GM19324 (cell line): ENCODE results near the gene SNX21.
"Not testable (repeated sequence)": the region's sequence is repeated elsewhere in the genome, so short reads cannot be mapped to it uniquely, and the experiment has no call there.

ENCODE experiments used
- ATAC-seq: cut with Tn5 transposase; IDR thresholded peaks from one replicate; pipeline ENCODE4 v1.9.1; 2021; ENCODE audit warnings: mild to moderate bottlenecking, moderate library complexity; ENCODE audit not compliant: unreplicated experiment, low FRiP score

Gene SNX21, protein sequence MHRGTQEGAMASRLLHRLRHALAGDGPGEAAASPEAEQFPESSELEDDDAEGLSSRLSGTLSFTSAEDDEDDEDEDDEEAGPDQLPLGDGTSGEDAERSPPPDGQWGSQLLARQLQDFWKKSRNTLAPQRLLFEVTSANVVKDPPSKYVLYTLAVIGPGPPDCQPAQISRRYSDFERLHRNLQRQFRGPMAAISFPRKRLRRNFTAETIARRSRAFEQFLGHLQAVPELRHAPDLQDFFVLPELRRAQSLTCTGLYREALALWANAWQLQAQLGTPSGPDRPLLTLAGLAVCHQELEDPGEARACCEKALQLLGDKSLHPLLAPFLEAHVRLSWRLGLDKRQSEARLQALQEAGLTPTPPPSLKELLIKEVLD

DNA sequence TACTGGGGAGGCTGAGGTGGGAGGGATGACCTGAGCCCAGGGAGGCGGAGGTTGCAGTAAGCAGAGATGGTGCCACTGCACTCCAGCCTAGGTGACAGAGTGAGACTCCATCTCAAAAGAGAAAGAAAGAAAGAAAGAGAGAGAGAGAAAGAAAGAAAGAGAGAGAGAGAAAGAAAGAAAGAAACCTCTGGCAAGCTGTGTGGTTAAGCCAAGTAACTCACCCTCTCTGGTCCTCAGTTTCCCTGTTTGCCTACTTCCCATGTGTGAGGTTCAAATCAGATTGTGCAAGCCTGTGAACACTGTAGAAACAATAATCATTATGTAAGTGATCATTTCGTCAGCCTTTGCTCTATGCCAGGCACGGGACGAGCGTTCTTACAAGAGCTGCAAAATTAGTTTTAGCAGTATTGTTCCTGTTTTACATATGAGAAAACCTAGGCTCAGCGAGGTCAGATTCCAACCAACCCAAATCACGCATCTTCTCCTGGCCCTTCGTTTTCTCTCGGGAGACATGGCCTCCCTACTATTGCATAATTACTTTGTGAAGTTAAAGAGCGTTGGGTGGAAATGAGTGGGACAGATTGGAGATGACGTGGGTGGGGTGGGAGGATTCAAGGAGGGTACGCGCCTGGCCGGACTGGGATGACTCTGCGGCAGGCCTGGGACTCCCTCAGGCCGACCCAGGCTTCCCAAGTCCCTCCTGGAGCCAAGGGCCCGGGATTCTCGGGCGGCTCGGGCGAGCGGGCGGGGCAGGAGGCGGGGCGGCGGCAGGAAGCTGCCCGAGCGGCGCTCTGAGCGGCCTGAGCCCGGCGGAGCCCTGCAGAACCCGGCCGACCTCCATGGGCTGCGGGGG is at the start of gene SNX21:
TSS of gene SNX21 (plus strand) at position 770 of the 853 bp plus-strand sequence. CDS start 121 bp downstream, outside the sequence.
- ATAC-seq = no peak

DNA sequence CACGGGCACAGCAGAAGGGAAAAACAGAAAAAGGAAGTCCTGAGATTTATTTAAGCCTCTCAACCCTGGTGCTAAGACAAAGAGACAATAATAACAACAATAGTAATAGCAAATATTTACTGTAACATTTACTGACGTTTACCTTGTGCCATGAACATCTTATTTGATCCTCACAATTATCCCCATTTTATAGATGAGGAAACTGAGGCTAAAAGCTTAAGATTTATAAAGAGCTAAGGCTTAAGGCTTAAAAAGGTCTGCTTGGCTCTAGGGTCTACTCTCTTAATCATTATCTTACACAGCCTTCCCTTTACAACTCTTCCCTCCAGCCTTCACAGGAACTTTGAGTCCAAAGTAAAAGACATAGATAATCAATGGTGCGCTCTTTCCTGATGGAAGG is 45.2 kb upstream of the SNX21 start:
- no peak for ATAC-seq

DNA sequence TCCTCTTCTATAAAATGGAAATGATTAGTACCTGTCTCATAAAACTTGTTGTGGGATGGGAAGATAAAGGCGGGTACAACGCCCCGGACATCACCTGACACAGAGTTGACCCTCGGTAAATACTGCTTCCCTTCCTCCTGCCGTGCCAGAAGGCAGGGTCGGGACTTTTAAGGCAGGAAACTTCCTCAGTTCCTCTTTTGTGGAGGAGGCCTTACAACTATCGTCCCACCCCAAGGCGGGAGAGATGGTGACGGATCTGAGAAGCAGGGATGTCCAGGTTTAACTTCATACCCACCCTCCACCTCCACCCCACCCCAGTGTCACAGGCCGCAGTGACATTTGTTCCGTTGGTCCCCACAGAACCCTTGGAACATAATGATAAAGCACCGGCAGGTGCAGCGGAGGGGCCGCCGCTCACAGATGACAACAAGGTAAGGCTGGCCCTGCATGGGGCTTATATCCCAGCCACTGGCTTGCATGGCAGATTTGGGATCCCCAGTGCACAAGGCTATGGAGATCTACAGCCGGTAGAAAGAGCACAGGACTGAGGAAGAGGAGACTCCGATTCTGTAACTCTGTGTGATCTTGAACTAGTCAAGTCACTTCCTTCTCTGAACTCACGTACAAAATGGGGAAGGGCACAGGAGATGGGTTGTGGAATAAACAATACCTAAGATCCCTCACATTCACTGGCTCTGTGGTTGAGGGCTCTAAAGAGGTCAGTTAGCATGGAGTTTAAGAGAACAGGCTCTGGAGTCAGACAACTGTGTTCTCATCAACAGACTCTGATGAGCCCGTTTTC is 41.1 kb upstream of the SNX21 start:
- no peak for ATAC-seq

DNA sequence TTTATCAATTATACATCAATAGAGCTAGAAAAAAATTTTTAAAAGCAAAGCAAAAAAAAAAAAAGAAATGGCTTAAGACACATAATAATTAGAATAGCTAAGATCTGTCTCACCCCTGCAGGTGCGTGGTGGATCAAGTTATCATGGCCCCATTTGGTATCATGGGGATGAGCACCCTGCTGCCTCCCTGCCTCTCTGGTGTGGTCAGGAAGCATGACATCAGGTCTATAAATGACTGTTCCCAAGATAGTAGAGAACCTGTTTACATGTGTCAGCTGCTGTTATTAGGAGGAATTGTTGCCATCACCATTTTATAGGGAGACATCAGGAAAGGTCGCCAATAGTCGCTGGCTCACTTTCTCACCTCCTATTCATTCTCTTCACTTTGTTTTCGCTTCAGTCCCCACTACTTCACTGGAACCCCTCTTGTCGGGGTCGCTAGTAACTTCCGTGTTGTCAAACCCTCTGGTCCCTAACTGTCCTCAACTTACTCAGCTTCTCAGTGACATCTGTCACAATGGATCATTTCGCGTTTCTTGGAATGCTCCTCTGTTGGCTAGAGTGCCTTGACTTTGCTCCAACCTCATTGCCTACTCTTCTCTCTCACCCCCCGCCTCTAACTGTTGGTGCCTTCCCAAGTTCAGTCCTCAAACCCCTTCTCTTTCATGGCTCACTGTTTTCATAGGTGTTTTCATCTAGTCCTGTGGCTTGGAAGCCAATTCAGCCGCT is 37.1 kb upstream of the SNX21 start:
- no peak for ATAC-seq

DNA sequence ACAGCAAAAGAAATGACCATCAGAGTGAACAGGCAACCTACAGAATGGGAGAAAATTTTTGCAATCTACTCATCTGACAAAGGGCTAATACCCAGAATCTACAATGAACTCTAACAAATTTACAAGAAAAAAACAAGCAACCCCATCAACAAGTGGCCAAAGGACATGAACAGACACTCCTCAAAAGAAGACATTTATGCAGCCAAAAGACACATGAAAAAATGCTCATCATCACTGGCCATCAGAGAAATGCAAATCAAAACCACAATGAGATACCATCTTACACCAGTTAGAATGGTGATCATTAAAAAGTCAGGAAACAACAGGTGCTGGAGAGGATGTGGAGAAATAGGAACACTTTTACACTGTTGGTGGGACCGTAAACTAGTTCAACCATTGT is 36.1 kb upstream of the SNX21 start:
- ATAC-seq = not testable (repeated sequence)

DNA sequence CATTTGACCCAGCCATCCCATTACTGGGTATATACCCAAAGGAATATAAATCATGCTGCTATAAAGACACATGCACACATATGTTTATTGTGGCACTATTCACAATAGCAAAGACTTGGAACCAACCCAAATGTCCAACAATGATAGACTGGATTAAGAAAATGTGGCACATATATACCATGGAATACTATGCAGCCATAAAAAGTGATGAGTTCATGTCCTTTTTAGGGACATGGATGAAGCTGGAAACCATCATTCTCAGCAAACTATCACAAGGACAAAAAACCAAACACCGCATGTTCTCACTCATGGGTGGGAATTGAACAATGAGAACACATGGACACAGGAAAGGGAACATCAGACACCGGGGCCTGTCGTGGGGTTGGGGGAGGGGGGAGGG is 35.6 kb upstream of the SNX21 start:
- ATAC-seq = not testable (repeated sequence)

DNA sequence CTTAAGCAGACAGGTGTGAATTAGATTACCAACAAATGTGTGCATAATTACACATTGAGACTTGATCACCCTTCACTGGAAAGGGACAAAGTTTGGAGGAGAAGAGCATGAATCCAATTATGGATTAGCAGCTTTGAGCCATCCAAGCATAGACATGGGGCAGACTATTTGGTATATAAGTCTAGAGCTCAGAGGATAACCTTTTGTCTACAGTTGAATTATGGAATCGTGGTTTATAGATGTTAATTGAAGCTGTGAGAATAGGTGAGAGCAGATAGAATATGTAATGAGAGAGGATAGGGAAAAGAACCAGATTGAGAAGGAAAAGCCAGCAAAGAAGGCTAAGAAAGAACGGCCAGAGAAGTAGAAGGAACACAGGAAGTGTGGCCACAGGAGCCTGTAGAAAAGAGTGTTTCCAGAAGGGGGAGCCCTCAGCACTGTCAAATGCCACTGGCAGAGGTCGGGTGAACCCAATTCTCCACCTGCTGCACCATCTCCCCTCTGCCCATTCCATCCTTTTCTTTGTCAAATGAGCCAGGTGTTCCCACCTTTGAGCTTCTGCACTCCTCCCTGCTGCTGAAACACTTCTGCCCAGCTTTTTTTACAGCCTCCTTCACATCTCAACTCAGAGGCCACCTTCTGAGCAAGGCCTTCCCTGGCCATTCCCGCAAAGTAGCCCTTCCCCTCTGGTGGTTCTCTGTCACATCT is 34.5 kb upstream of the SNX21 start:
- ATAC-seq = no peak

DNA sequence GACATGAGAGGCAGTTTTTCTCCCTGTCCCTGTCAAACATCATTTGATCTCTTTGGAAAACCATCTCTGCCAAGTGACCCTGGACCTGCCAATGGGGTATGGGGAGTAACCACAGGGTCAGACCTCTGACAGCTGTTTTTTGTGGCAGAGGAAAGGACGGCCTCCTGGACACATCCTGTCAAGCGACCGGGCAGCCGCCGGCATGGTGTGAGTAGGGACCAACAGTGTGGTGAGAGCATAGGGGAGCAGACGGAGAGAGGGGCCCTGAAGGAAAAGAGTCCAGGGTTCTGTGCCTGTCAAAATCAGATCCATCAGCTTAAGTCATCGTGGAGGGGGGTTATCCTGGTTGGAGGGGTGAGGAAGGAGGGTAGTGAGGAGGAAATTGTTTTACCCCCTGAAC is 31.7 kb upstream of the SNX21 start:
- no peak for ATAC-seq

DNA sequence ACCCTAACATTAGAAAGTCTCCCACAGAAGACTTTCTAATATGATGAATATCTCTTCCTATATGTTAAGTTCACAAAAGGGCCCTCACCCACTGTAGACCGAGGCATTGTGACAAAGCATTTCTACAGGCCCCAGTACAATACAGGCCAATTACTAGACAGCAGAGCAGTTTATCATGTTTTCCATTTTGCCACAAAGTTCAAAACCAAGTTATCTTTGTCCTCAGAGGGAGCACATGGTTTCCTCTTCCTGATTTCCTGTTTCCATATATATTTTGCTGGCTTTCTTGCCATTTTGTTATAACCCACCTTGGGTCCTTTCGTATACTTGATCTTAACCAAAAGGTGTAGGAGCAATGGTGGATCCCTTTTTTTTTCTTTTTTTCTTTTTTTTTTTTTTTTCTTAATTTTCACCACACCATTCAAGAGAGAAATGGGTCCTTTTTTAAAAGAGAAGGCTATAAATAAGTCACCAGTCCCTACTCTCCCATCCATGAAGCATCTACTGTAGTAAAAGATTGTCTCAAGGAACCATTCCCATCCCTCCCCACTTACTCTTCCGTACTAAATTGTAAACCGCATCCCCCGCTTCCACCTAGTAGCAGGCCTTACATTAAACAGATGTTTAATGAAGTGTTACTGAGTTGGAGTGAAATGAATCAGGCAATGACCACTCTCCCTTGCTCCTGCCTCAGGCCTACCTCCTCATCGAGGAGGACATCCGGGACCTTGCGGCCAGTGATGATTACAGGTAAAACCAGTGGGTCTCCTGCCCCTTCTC is 23.2 kb upstream of the SNX21 start:
- no peak for ATAC-seq

DNA sequence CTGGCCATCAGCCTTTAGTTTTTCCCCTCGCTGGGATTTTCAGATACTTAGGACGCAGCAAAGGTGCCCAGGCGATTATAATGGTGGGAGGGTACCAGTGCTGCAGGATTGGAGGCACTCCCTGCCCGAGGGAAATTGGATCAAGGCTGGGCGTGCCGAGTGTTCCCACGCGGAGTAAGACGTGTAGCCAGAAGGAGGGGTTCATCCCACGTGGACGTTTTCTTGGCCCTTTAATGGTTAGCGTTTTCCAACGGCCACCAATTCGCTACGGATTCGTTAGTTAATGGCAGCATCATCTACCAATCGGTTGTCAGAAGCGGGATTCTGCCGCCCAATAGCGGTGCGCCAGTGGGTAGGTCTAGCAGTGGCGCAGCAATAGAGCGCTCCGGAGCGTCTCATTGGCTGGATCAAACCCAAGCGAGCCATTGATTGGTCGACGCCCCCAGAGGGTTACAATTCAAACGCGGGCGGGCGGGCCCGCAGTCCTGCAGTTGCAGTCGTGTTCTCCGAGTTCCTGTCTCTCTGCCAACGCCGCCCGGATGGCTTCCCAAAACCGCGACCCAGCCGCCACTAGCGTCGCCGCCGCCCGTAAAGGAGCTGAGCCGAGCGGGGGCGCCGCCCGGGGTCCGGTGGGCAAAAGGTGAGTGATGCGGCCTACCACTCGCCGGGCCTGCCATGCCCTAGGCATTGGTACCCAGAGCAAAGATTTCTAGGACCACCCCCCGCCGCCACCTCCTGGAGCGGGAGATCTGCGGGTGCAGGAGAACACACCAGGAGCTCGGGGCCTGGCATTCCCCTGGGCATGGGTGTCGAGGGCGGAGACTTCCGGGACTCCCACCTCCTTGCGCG is 21.2 kb upstream of the SNX21 start, which contains the start of gene UBE2C:
TSS of gene UBE2C (plus strand) at position 488 of the 849 bp plus-strand sequence. CDS start at position 540, 52 bp downstream.
- peak; percentile 98 for ATAC-seq

DNA sequence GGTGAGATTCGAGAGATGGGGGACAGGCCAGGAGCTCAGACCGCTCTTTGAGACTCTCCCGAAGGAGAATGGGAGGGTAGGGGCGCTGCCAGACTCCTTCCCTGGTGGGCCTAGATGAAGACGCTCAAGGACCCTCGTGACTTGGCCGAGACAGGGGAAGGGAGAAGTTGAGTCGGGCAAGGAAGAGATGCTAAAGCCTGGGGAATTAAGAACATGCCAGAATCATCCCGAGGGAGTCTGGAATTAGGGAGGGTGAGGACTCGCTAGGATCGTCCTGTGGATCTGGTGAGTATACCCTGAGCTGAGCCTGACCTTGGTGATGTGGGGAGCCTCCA is 20.6 kb upstream of the SNX21 start:
- ATAC-seq = no peak

DNA sequence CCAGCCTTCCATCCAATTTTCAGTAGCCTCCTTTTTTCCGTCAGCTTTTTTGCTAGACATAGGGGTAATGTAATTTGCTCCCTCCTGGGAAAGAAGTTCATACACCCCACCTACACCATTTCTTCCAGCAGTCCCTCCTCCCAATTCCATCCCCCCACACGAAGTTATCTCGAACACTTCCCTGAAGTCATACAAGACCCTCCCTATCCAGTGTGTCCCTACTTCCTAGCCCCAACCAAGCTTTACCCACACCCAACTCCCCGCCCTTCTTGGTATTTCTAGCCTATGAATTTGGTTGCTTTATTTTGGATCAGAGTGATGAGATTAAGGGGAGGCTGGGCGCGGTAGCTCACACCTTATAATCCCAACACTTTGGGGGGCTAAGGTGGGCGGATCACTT is 20.1 kb upstream of the SNX21 start:
- no peak for ATAC-seq

DNA sequence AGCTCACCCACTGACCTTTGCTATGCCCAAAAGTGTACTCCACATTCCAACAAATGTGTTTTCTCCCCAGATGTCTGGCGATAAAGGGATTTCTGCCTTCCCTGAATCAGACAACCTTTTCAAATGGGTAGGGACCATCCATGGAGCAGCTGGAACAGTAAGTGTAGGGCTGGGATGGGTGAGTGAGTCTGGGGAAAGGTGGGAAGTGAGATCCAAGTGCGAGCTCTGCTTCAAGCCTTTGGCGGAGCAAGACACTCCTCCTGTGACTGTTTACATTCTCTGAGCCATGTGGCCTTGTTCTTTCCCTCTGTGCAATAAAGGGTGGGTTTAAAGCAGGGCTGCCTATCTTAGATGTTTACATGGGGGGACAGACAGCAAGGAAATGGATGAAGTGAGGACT is 19.3 kb upstream of the SNX21 start:
- ATAC-seq = no peak

DNA sequence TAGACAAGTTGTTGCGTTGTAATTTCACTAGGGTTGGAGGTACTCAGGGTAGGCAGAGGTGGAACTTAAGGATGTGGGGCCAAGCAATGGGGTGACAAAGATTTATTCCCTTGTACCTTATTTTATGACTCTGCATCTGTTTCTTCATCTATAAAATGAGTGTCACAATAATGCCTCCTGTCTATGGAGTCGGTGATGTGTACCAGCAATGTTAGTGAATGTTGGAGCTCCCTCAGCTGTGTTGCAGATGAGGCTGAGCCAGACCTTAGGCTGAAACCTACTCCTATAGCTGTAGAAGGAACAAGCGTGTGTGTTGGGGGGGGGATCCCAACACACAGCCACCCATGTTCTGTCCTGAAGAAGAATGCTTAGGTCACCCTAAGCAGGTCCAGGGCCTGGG is 16.6 kb upstream of the SNX21 start:
- ATAC-seq = no peak

DNA sequence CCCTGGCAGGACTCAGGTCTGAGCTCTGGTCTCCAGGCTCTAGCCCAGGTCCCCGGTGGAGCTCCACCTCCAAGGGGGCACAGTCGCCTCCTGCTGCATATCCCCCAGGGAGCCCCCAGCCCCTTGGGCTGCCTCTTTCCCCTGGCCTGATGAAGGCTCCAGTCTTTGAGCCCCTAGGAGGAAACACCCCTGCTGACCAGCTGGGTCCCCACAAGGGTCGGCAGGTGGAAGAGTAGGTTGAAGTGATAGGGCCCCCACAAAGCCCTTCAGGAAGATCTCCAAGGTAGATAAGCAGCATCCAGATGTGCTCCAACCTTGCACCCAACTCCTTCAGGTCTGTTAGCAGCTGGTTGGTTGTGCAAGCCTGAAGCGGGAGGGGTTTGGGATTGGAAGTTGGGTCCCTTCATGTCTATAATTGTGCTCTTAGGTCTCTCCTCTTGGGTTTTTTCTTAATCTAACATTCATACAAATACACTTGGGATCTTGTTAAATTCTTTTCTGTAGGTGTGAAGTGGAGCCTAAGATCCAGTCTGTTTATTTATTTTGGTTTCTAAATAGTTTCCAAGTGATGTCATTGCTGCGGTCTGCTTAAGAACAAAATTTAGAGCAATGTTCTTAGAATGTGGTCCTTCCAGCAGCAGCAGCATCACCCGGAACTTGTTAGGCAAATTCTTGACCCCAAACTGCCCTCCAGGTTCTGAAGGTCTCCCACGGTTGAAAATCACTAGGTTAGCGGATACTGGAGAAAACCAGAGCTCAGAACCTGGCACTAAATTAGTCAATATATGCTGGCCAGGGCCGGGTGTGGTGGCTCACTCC is 16.0 kb upstream of the SNX21 start:
- ATAC-seq = no peak

DNA sequence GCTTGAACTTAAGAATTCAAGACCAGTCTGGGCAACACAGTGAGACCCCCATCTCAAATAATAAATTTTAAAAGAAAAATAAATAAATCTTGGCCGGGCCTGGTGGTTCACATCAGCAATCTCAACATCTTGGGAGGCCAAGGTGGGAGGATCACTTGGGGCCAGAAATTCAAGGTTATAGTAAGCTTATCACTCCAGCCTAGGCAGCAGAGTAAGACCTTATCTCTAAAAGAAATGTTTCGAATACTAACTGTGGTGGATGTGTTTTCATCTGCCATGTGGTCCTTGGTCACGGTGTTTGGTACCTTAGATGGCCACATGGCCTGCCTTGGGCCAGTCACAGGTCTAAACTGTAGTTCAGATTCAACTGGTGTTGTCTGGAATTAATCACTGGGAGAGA is 15.4 kb upstream of the SNX21 start:
- ATAC-seq = no peak

DNA sequence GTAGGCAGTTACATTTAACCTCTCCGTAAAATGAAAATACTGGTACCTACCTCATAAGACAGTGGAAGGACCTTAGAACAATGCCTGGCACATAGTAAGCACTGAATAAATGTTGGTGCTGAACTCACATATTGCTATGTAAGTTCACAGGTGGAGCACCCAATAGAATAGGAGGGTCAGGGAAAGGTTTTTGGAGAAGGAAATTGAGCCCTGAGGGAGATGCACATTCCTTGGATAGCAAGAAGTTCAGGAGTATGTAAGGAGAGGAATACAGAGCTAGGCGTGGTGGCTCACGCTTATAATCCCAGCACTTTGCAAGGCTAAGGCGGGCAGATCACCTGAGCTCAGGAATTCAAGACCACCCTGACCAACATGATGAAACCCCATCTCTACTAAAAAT is 14.1 kb upstream of the SNX21 start:
- no peak for ATAC-seq
